Gastroesophageal sphincter (tissue), 3 donors: ENCODE results near the gene MYBPC1.
"Not testable (repeated sequence)": the region's sequence is repeated elsewhere in the genome, so short reads cannot be mapped to it uniquely, and the experiment has no call there.

Experiments
- CTCF ChIP-seq, 4 experiments: fragments of 200-600 bp in 2 of 4; fragments of 450-650 bp in 2 of 4; sonication (generic) in 1 of 4; IDR thresholded peaks; one replicate each; pipeline ENCODE4 v1.5.1; 2017 to 2019; ENCODE audit warnings: antibody characterized with exemption in 4 of 4, mild to moderate bottlenecking in 2 of 4, moderate library complexity in 2 of 4
- POLR2AphosphoS5 ChIP-seq: sonication (generic); formaldehyde crosslinking; IDR thresholded peaks from one replicate; pipeline ENCODE4 v1.6.1; 2017; ENCODE audit warnings: antibody characterized with exemption

- TF ChIP-seq CTCF (IDR thresholded peaks at IDR 0.05); POLR2AphosphoS5: not testable (repeated sequence)
These were observed 86.9 kb downstream of the MYBPC1 start for GRCh38 chr12:101681627-101682026.
